Endothelial cell of umbilical vein (primary cell): Measurements from ENCODE around the gene CNPY1. TPM values are rescaled to one million over a fixed set of nuclear protein-coding genes. Genes with fewer than 3 reads are reported as not detected.

Experiments used
- BruUV-seq: library from RNA; stranded (reverse); fragments of 400-500 nt; replicated peaks from 2 replicates; lab custom pipeline; 2021; lab: Mats Ljungman, UMichigan
- CTCF ChIA-PET: fragments of 300-600, 350-600 bp; sonication (Branson Sonifier 250); formaldehyde crosslinking; loops from one replicate; lab custom pipeline; 2021; ENCODE audit warnings: antibody characterized with exemption, inconsistent platforms; lab: Charles Lee
- POLR2A ChIA-PET: fragments of 300-600, 350-600 bp; sonication (Branson Sonifier 250); formaldehyde crosslinking; loops from one replicate; lab custom pipeline; 2021; ENCODE audit warnings: antibody characterized with exemption, inconsistent platforms; lab: Charles Lee
- DNase-seq: peaks from one replicate; pipeline ENCODE4 v3.0.0-alpha.2; 2011; ENCODE audit warnings: low read depth, low spot score
- FAIRE-seq: peaks from 2 replicates; lab custom pipeline; 2011; peaks lifted over from hg19 to GRCh38; lab: Jason Lieb, UNC
- H2AFZ ChIP-seq: 2 replicates; pipeline ENCODE4 v1.6.0; 2012; ENCODE audit warnings: low read depth, low read length, control low read depth, inconsistent platforms
- H3K27ac ChIP-seq: 2 replicates; pipeline ENCODE4 v1.5.1; 2011; ENCODE audit warnings: low read depth, mild to moderate bottlenecking, control low read depth, low read length, moderate library complexity; ENCODE audit not compliant: insufficient read depth
- H3K27me3 ChIP-seq, 2 experiments: 2 replicates each; pipeline versions ENCODE4 v1.6.0 to v1.6.1; 2011; ENCODE audit warnings: low read length in 2 of 2, mixed read lengths in 1 of 2; ENCODE audit not compliant: control insufficient read depth in 2 of 2, insufficient read depth in 2 of 2
- H3K36me3 ChIP-seq, 2 experiments: 2 replicates in 1 of 2; 3 replicates in 1 of 2; pipeline ENCODE4 v1.5.1; 2011; ENCODE audit warnings: low read length in 2 of 2, mild to moderate bottlenecking in 1 of 2, moderate library complexity in 1 of 2; ENCODE audit not compliant: control insufficient read depth in 2 of 2, insufficient read depth in 2 of 2; ENCODE audit errors: extremely low read depth in 1 of 2
- H3K4me1 ChIP-seq: 3 replicates; pipeline ENCODE4 v1.5.1; 2011; ENCODE audit warnings: mild to moderate bottlenecking, low read length; ENCODE audit not compliant: control insufficient read depth, insufficient read depth; ENCODE audit errors: extremely low read depth
- H3K4me2 ChIP-seq: 2 replicates; pipeline ENCODE4 v1.6.1; 2011; ENCODE audit warnings: low read length, control low read depth, mixed read lengths; ENCODE audit not compliant: insufficient read depth
- H3K4me3 ChIP-seq, 3 experiments: fragments of 200-600 bp in 1 of 3; sonication (generic), shearing (Covaris generic) in 1 of 3; replicated peaks in 1 of 3; 2 replicates each; pipeline ENCODE4 v1.5.1; 2011 to 2016; ENCODE audit warnings: control low read depth in 3 of 3, low read length in 3 of 3, mild to moderate bottlenecking in 2 of 3, inconsistent platforms in 1 of 3, low read depth in 1 of 3, moderate library complexity in 1 of 3; ENCODE audit not compliant: insufficient read depth in 1 of 3
- H3K79me2 ChIP-seq: 2 replicates; pipeline ENCODE4 v1.6.0; 2012; ENCODE audit warnings: low read length, inconsistent platforms; ENCODE audit not compliant: control insufficient read depth, insufficient read depth
- H3K9ac ChIP-seq: replicated peaks from 2 replicates; pipeline ENCODE3; 2011; ENCODE audit warnings: low read length, control low read depth; ENCODE audit not compliant: insufficient read depth; ENCODE audit errors: extremely low read depth
- H3K9me1 ChIP-seq: replicated peaks from 3 replicates; pipeline ENCODE4 v1.6.0; 2011; ENCODE audit warnings: mild to moderate bottlenecking, low read length; ENCODE audit not compliant: control insufficient read depth, insufficient read depth; ENCODE audit errors: extremely low read depth
- H3K9me3 ChIP-seq: replicated peaks from 2 replicates; pipeline ENCODE4 v1.5.1; 2012; ENCODE audit warnings: low read length, inconsistent platforms; ENCODE audit not compliant: control insufficient read depth, insufficient read depth
- H4K20me1 ChIP-seq: replicated peaks from 2 replicates; pipeline ENCODE3; 2011; ENCODE audit warnings: mild to moderate bottlenecking, low read length; ENCODE audit not compliant: control insufficient read depth, insufficient read depth; ENCODE audit errors: extremely low read depth
- EZH2 ChIP-seq: IDR thresholded peaks from 2 replicates; pipeline ENCODE4 v1.6.1; 2012; ENCODE audit warnings: borderline replicate concordance, low read depth, mild to moderate bottlenecking, moderate library complexity, low read length, inconsistent platforms; ENCODE audit not compliant: severe bottlenecking
- FOS ChIP-seq: IDR thresholded peaks from 2 replicates; pipeline ENCODE4 v1.6.1; 2011; ENCODE audit warnings: mild to moderate bottlenecking, low read length, moderate library complexity, borderline replicate concordance; ENCODE audit not compliant: insufficient read depth
- GATA2 ChIP-seq: IDR thresholded peaks from 2 replicates; pipeline ENCODE4 v1.7.0; 2011; ENCODE audit warnings: low read depth, mild to moderate bottlenecking, moderate library complexity, mixed read lengths, low read length; ENCODE audit not compliant: insufficient read length, insufficient read depth
- JUN ChIP-seq: IDR thresholded peaks from 2 replicates; pipeline ENCODE4 v1.6.1; 2011; ENCODE audit warnings: borderline replicate concordance, low read depth; ENCODE audit not compliant: insufficient read length, insufficient read depth
- MYC ChIP-seq: IDR thresholded peaks from one replicate; pipeline ENCODE4 v1.6.1; 2011; ENCODE audit warnings: mild to moderate bottlenecking, low read depth, low read length
- POLR2A ChIP-seq: IDR thresholded peaks from 2 replicates; pipeline ENCODE4 v1.6.1; 2012; ENCODE audit warnings: low read depth, mild to moderate bottlenecking, control low read depth, low read length
- POLR2AphosphoS5 ChIP-seq: IDR thresholded peaks from 2 replicates; pipeline ENCODE4 v1.6.1; 2012; ENCODE audit warnings: low read depth, mild to moderate bottlenecking, control low read depth, low read length, moderate library complexity; ENCODE audit not compliant: insufficient read depth
- dilution Hi-C: fragments of 300-500 bp; cut with MboI; formaldehyde crosslinking; loops from one replicate; pipeline ENCODE4 v1.15.0; 2019; ENCODE audit warnings: low sequenced_read_pairs; ENCODE audit not compliant: extremely low pct_ligation_motif_present
- intact Hi-C: fragments of 100-400 bp; cut with micrococcal nuclease; formaldehyde crosslinking; loops from one replicate; pipeline ENCODE4 v1.10.0; 2022
- polyA plus RNA-seq, 4 experiments: library from polyadenylated mRNA; depleted of rRNA in 3 of 4; stranded (reverse) in 3 of 4; unstranded in 1 of 4; fragments of >200 nt; gene quantifications; 2 replicates each; pipeline versions ENCODE4 v1.2.1 to v1.2.3, GENCODE V29; 2011 to 2012; ENCODE audit warnings: missing spikeins in 1 of 4
- total RNA-seq: library from RNA; stranded (reverse); gene quantifications from 2 replicates; pipeline ENCODE4 v1.2.3, GENCODE V29; 2021
- TF ChIP-seq, protein P1 (sequence below): IDR thresholded peaks from 2 replicates; pipeline ENCODE4 v1.6.1; 2011; ENCODE audit not compliant: insufficient read depth, insufficient read length
- TF ChIP-seq, protein P2 (sequence below), 2 donors: IDR thresholded peaks; 1 replicate in 1 of 2; 2 replicates in 1 of 2; pipeline ENCODE4 v1.5.1; 2011; ENCODE audit warnings: low read length in 2 of 2, mild to moderate bottlenecking in 2 of 2, moderate library complexity in 2 of 2, control low read depth in 1 of 2, inconsistent platforms in 1 of 2, low read depth in 1 of 2; ENCODE audit not compliant: insufficient read depth in 1 of 2; ENCODE audit errors: extremely low read depth in 1 of 2

CNPY1 gene
- total and polyA plus RNA-seq, 2 donors (not counting 3 experiments of a cell fraction or from before 2014, with no cell fraction given) = not detected

DNA sequence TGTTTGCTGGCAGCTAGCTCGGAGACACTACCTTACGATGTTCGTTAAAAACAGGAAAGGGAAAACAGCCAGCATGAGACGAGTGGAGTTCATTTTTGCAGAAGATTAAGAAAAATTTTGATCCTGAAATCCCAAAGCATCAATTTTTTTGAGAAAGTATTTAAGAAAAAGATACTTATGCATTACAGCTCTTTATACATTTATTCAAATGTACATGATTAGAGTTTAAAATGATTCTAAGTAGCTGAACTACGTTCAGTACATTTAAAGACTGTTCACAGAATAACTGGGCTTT is 34.7 kb downstream of the CNPY1 start:
- Histone ChIP-seq H3K9me3 (no peaks in the 10 kb centered on the region), H3K27me3 (peaks cover 40 to 64% of the 10 kb centered on the region in 2 experiments), H3K9me1 (no peaks in the 10 kb centered on the region), H4K20me1 (no peaks in the 10 kb centered on the region), H3K9ac (no peak overlapping the region), H2AFZ (no peak overlapping the region), H3K27ac (no peak overlapping the region), H3K4me2 (no peak overlapping the region), H3K4me1 (no peaks in the 10 kb centered on the region), H3K4me3 (no peak overlapping the region), H3K79me2 (no peaks in the 10 kb centered on the region), H3K36me3 (no peaks in the 10 kb centered on the region)
- no TSS peak for BruUV-seq
- dilution Hi-C loops = no loop called here
- POLR2A ChIA-PET = no interaction called here
- CTCF ChIA-PET = interaction anchor here (1.0 to 1.3 kb wide), 2 partner anchors 26 to 584 kb away, joined by 3 to 4 read pairs; no protein-coding TSS in a partner anchor
- no peak for TF ChIP-seq GATA2
- TF ChIP-seq JUN = no peak
- TF ChIP-seq, protein P1, sequence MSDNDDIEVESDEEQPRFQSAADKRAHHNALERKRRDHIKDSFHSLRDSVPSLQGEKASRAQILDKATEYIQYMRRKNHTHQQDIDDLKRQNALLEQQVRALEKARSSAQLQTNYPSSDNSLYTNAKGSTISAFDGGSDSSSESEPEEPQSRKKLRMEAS = no peak
- no peak for TF ChIP-seq POLR2AphosphoS5
- TF ChIP-seq MYC = no peak
- no peak for TF ChIP-seq EZH2
- TF ChIP-seq POLR2A = no peak
- no peak for FAIRE-seq
- no peak for DNase-seq
- intact Hi-C loops = loop anchor here (5.0 kb wide), 1 partner anchor 49 kb away; no protein-coding TSS in a partner anchor

DNA sequence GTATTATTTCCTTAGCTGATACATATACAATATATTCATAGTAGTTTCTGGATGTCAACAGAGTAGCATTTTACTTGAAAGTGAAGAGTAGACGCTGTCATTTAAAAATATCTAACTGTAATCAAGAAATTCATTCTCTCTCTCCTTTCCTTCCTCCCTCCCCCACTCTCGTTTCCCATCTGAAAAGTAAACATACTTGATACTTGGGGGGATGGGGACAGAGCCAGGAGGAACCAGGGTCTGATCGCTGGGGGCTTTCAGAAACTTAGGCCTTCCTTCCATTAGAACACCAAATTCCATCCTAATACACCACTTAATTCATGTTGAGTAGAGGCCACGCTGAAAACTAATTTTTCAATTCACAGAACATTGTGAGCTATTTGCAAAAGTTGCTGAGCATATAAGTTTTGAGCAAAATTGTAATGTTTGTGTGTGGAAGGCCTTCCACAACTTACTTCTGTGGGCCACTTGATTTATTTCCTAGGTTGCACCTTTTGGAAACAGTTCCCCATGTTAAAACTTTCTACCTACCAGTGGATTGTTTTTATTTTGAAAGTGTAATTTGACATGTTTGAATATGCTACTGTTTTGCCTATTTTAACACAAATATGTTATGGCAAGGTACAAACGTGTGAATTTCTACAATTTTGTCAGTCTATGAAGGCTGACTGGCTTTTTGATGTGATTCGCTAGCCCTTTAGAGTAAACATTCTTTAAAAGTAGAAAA is 35.2 kb downstream of the CNPY1 start:
- Histone ChIP-seq H3K79me2 (no peaks in the 10 kb centered on the region), H3K27me3 (peaks cover 43 to 69% of the 10 kb centered on the region in 2 experiments), H3K27ac (no peak overlapping the region), H3K9me3 (no peaks in the 10 kb centered on the region), H3K36me3 (no peaks in the 10 kb centered on the region), H3K9ac (no peak overlapping the region), H3K9me1 (no peaks in the 10 kb centered on the region), H3K4me2 (no peak overlapping the region), H2AFZ (no peak overlapping the region), H3K4me3 (no peak overlapping the region), H4K20me1 (no peaks in the 10 kb centered on the region), H3K4me1 (no peaks in the 10 kb centered on the region)
- ChIA-PET POLR2A (no interaction called here), CTCF (interaction anchor here (1.0 to 1.3 kb wide), 2 partner anchors 27 to 584 kb away, joined by 3 to 4 read pairs; no protein-coding TSS in a partner anchor)
- no TSS peak for BruUV-seq
- intact Hi-C loops = loop anchor here (5.0 kb wide), 1 partner anchor 49 kb away; no protein-coding TSS in a partner anchor
- FAIRE-seq (no peak), DNase-seq (no peak)
- no peak for TF ChIP-seq EZH2
- no peak for TF ChIP-seq JUN
- TF ChIP-seq GATA2 = no peak
- no peak for TF ChIP-seq MYC
- TF ChIP-seq POLR2AphosphoS5 = no peak
- TF ChIP-seq FOS = no peak
- TF ChIP-seq, protein P2, sequence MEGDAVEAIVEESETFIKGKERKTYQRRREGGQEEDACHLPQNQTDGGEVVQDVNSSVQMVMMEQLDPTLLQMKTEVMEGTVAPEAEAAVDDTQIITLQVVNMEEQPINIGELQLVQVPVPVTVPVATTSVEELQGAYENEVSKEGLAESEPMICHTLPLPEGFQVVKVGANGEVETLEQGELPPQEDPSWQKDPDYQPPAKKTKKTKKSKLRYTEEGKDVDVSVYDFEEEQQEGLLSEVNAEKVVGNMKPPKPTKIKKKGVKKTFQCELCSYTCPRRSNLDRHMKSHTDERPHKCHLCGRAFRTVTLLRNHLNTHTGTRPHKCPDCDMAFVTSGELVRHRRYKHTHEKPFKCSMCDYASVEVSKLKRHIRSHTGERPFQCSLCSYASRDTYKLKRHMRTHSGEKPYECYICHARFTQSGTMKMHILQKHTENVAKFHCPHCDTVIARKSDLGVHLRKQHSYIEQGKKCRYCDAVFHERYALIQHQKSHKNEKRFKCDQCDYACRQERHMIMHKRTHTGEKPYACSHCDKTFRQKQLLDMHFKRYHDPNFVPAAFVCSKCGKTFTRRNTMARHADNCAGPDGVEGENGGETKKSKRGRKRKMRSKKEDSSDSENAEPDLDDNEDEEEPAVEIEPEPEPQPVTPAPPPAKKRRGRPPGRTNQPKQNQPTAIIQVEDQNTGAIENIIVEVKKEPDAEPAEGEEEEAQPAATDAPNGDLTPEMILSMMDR (IDR thresholded peaks at IDR 0.05; ENCODE audit: extremely low read depth in 1 of 2, insufficient read depth in 1 of 2, low read depth in 1 of 2, low read length in 2 of 2) = no peak
- TF ChIP-seq POLR2A = no peak
- TF ChIP-seq, protein P1 = no peak
- dilution Hi-C loops = no loop called here
